Right atrium auricular region (tissue), 2 donors: ENCODE results near the gene NIPBL. TPM values are rescaled to one million over a fixed set of nuclear protein-coding genes. Genes with fewer than 3 reads are reported as not detected.
"Not testable (repeated sequence)": the region's sequence is repeated elsewhere in the genome, so short reads cannot be mapped to it uniquely, and the experiment has no call there.

Source experiments
- DNase-seq: peaks from one replicate; pipeline ENCODE4 v3.0.0-alpha.2; 2019; ENCODE audit warnings: low spot score
- H3K27ac ChIP-seq, 2 donors: fragments of 200-600 bp; sonication (generic); 1 replicate in 1 of 2; 2 replicates in 1 of 2; pipeline ENCODE4 v1.5.1; 2016 to 2019
- H3K27me3 ChIP-seq, 2 donors: fragments of 200-600 bp; sonication (generic); one replicate each; pipeline versions ENCODE4 v1.5.1 to v1.6.0; 2017 to 2019
- H3K36me3 ChIP-seq: fragments of 200-600 bp; sonication (generic); one replicate; pipeline ENCODE4 v1.5.1; 2016
- H3K4me1 ChIP-seq, 2 donors: fragments of 200-600 bp; sonication (generic); one replicate each; pipeline versions ENCODE4 v1.5.1 to v1.6.0; 2017 to 2019
- H3K4me3 ChIP-seq, 2 donors: fragments of 200-600 bp; sonication (generic); 1 replicate in 1 of 2; 2 replicates in 1 of 2; pipeline ENCODE4 v1.5.1; 2017 to 2019; ENCODE audit warnings: mild to moderate bottlenecking in 1 of 2, moderate library complexity in 1 of 2
- H3K9me3 ChIP-seq, 2 donors: fragments of 200-600 bp; sonication (generic); one replicate each; pipeline ENCODE4 v1.5.1; 2019
- CTCF ChIP-seq, 2 donors: fragments of 200-600 bp; sonication (generic); IDR thresholded peaks; one replicate each; pipeline ENCODE4 v1.5.1; 2019; ENCODE audit warnings: antibody characterized with exemption in 2 of 2
- total RNA-seq, 2 donors: library from RNA; depleted of rRNA; stranded (reverse); fragments of >200 nt; gene quantifications; one replicate each; pipeline ENCODE4 v1.1.0, GENCODE V29; 2016

Gene NIPBL
- total RNA-seq, 2 donors from 2014 or later, result 32.3 to 43.1 TPM

- H3K4me1 ChIP-seq, result no peaks in the 10 kb centered on the region
- no peaks in the 10 kb centered on the region for H3K36me3 ChIP-seq
- H3K27me3 ChIP-seq, result no peaks in the 10 kb centered on the region
- H3K27ac ChIP-seq, result no peak overlapping the region
- no peak for TF ChIP-seq CTCF (IDR thresholded peaks at IDR 0.05)
- no peaks in the 10 kb centered on the region for H3K9me3 ChIP-seq
- DNase-seq, result no peak
- H3K4me3 ChIP-seq, result no peak overlapping the region
These were observed 111.8 kb downstream of the NIPBL start for GRCh38 chr5:36988396-36988795.

- no peaks in the 10 kb centered on the region for H3K27me3 ChIP-seq
- no peaks in the 10 kb centered on the region for H3K9me3 ChIP-seq
- DNase-seq, result no peak
- H3K27ac ChIP-seq, result no peak overlapping the region
- H3K4me1 ChIP-seq, result peaks cover 0 to 4% of the 10 kb centered on the region in 2 donors
- TF ChIP-seq CTCF (IDR thresholded peaks at IDR 0.05), result no peak
- H3K36me3 ChIP-seq, result peaks cover 26% of the 10 kb centered on the region
- no peak overlapping the region for H3K4me3 ChIP-seq
These were observed 122.0 kb downstream of the NIPBL start for GRCh38 chr5:36998578-36998977.

- Histone ChIP-seq H3K4me3 (no peak overlapping the region), H3K9me3 (no peaks in the 10 kb centered on the region), H3K36me3 (peaks cover 42% of the 10 kb centered on the region), H3K27me3 (no peaks in the 10 kb centered on the region), H3K27ac (no peak overlapping the region), H3K4me1 (peaks cover 0 to 4% of the 10 kb centered on the region in 2 donors)
- TF ChIP-seq CTCF (IDR thresholded peaks at IDR 0.05), result no peak
- DNase-seq, result no peak
These were observed 125.7 kb downstream of the NIPBL start for GRCh38 chr5:37002176-37002751.

- DNase-seq, result no peak
- Histone ChIP-seq H3K4me1 (no peaks in the 10 kb centered on the region), H3K9me3 (no peaks in the 10 kb centered on the region), H3K4me3 (no peak overlapping the region), H3K36me3 (peaks cover 57% of the 10 kb centered on the region), H3K27me3 (no peaks in the 10 kb centered on the region), H3K27ac (no peak overlapping the region)
- no peak for TF ChIP-seq CTCF (IDR thresholded peaks at IDR 0.05)
These were observed 128.7 kb downstream of the NIPBL start for GRCh38 chr5:37005252-37005651.

GRCh38 chr5:37005946-37006540, 129.5 kb downstream of the NIPBL start:
- Histone ChIP-seq H3K36me3 (peaks cover 55% of the 10 kb centered on the region), H3K27me3 (no peaks in the 10 kb centered on the region), H3K9me3 (no peaks in the 10 kb centered on the region), H3K4me3 (no peak overlapping the region), H3K27ac (no peak overlapping the region), H3K4me1 (no peaks in the 10 kb centered on the region)
- DNase-seq, result no peak
- TF ChIP-seq CTCF (IDR thresholded peaks at IDR 0.05), result peak; percentile 48 to 70

- H3K27ac ChIP-seq, H3K4me3 ChIP-seq, DNase-seq, H3K27me3 ChIP-seq, H3K4me1 ChIP-seq, H3K9me3 ChIP-seq: not testable (repeated sequence)
- peaks cover 50% of the 10 kb centered on the region for H3K36me3 ChIP-seq
These were observed 136.6 kb downstream of the NIPBL start for GRCh38 chr5:37013181-37013580.
